ENCODE results near the gene GPRC6A.

GRCh38 chr6:116762235-116762634 lies 66.6 kb downstream of the GPRC6A start:
- TF ChIP-seq EZH2phosphoT487 (IDR thresholded peaks at IDR 0.05; ENCODE audit: low read depth) (no peak), CTCF (IDR thresholded peaks at IDR 0.05; ENCODE audit: low read depth, low read length) (no peak)
